HG03045 (cell line): ENCODE results near the gene HOXD10.

Source experiments
- ATAC-seq: cut with Tn5 transposase; IDR thresholded peaks from one replicate; pipeline ENCODE4 v1.9.1; 2021; ENCODE audit warnings: mild to moderate bottlenecking, moderate library complexity; ENCODE audit not compliant: unreplicated experiment

The HOXD10 gene

GRCh38 chr2:176094349-176094748, 22.2 kb upstream of the HOXD10 start:
- no peak for ATAC-seq

- ATAC-seq: no peak
Observed at GRCh38 chr2:176095421-176095820, 21.2 kb upstream of the HOXD10 start.

GRCh38 chr2:176096243-176096985, 20.2 kb upstream of the HOXD10 start:
- ATAC-seq: no peak

DNA sequence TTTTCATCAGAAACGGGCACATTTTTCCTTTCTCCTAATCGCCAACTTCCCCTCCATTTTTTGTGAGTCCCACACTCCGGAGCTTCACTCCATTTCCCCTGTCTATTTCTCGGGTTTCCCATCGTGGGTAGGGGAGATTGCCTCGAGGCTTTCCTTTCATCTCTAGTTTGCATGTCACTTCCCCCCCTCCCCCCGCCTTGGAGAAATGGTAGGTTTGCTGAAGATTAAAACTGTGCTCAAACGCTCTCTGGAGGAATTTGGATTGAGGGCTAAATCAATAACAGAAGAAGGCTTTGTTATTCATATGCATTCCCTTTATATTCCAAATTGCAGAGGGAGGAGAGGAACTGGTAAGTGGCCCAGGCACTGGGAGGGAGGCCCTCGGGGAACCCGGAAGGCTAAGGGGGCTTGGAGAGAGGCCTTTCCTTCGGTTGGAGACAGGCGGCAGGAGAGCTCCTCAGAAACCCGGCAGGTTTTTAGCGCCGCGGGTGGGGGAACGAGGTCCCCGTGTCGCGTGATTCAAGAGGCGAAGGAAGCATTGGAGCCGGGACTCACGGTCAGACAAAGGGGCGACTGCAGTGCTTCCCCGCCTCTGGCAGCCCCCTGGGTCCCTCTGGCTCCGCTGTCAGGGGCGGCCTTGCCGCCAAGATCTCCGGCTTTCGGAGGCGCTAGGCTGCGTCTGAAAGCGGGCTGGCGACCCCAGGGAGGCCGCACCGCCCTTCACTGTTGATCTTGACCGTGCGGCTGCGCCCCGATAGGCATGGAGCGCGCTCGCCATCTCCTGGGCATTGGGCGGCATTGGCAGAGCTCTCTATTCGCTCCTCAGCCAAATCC, 19.4 kb upstream of the HOXD10 start:
- ATAC-seq: peak; percentile 83

GRCh38 chr2:176097820-176098365, 18.7 kb upstream of the HOXD10 start:
- no peak for ATAC-seq

GRCh38 chr2:176098366-176099158, 18.0 kb upstream of the HOXD10 start:
- ATAC-seq: no peak

DNA sequence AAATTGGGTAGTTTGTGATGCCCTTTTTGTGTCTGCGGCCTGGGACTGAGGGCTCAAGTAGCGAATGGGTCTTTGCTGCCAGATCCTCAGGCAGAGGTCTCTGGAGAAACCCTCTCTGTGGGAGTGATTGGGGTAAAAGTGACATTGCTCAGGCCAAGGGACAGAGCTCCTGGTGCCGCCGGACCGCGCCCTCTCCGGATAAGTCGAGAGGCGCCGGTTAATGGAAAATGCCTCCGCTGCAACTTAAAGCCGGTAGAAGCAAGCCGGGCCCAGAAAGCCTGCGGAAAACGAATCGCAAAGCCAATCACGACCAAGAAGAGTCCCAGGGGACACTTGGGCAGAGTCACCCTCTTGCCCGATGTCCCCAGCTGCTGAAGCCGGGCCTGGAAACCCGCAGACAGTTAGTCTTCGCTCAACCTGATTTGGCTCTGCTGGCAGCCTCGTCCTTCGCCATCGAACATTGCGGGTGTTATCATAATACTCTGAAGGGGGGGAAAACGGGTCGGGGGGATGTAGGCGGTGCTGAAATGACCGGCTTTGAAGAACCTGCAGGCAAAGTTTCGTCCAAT, 17.3 kb upstream of the HOXD10 start:
- ATAC-seq: no peak

DNA sequence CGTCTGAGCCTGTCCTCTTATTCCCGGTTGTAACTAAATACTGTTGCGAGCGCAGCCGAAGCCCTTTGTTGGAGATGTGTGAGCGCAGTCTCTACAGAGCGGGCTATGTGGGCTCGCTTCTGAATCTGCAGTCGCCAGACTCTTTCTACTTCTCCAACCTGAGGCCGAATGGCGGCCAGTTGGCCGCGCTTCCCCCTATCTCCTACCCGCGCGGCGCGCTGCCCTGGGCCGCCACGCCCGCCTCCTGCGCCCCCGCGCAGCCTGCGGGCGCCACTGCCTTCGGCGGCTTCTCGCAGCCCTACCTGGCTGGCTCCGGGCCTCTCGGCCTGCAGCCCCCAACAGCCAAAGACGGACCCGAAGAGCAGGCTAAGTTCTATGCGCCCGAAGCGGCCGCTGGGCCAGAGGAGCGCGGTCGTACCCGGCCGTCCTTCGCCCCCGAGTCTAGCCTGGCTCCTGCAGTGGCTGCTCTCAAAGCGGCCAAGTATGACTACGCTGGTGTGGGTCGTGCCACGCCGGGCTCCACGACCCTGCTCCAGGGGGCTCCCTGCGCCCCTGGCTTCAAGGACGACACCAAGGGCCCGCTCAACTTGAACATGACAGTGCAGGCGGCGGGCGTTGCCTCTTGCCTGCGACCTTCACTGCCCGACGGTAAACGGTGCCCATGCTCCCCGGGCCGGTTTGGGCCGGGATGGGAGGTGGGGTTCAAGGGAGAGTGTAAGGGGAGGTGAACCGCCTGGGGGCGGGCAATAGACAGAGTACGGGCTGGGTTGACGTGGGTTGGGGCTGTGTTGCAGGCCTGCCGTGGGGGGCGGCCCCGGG, 16.6 kb upstream of the HOXD10 start, which contains the start of gene HOXD12:
HOXD12 (plus strand) TSS at position 68 of the 819 bp plus-strand sequence; CDS start at position 75, 7 bp downstream.
- no peak for ATAC-seq

DNA sequence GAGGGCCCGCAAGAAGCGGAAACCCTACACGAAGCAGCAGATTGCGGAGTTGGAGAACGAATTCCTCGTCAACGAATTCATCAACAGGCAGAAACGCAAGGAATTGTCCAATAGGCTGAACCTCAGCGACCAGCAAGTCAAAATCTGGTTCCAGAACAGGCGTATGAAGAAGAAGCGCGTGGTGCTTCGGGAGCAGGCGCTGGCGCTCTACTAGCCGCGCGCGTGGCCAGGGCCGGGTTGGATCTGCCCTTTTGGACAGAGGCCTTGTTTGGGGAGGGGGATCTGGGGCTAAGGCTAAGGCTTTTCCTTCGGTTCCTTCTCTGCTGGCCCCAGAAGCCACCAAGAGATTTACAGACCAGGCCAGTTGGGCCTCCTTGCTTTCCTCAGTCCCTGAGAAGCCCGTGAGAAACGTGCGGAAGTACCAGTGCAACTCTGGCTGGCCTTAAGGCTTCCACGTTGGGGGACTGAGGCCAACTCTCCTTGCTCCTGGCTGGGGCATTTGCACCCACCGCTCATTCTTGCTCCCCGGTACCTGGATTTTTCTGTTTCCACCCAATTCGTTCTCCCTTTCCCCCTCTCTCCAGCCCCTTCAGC, 15.9 kb upstream of the HOXD10 start:
- ATAC-seq: no peak

DNA sequence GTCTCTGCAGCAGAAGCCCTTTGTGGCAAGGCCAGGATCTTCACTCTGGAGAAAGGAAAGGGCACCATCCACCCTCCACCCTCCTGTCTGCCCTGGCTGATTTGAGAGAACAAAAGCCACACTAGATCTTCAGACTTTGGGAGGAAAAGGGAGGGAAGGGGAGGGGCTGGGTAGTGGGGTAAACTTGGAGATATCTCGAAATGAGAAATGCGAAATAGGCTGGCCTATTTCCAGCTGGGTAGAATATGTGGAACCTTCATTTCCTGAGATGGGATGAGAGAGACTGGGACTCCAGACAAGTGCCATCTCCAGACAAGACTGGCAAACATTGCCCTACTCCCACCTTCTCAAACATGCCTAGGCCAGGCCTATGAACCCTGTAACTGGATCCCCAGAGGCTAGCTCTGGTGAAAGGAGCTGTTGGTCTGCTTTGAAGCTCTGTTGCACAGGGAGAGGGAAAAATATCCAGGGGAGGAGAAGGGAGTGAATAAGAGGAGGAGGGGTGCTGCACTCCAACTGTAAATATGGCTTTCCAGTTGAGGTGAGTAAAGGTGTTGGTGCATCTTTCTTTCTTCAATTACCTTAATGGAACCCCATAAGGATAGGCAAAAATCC, 15.3 kb upstream of the HOXD10 start:
- no peak for ATAC-seq

DNA sequence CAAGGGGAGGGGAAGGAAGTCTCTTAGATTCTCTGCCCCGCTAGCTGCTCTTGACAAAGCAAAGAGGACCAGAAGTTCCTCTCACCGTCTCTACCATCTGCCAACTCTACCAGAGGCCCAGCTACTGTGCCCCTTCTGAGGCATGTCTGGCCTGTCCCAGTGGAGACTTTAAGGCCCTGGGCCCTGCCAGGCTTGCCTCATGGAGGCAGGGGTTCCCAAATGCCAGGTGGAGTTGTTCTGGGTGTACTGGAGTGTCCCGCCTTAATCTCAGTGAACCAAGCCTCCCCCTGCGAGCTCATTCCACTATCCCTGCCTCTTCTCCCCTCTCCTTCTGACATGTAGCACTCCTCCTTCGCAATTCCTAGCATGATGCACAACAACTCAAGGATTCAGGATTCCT, 14.7 kb upstream of the HOXD10 start:
- no peak for ATAC-seq

DNA sequence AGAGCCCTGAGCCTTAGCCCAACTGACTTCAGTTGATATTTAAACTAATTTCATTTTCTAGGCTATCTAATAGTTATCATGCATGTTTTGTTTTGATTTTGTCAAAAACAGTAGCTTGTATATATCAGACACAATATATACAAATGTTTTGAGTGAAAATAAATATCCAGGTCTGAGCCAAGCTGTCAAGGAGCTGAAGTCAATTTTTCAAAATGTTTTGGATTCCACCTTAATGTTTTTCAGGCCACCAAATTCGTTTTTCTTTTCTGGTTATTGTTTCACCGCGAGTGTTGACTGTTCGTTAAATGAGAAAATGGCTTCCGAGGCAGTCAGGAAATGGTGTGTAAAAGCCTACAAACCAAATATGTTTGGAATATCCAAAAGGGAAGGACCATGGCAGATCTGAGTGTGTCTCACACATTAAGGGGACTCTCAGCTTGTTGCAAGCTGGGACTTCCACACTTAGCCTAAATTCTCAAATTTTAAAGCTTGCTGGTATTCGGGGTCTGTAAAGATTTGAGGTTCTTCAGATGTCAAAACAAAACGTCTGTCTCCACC, 14.2 kb upstream of the HOXD10 start:
- no peak for ATAC-seq

GRCh38 chr2:176103194-176103593, 13.4 kb upstream of the HOXD10 start:
- ATAC-seq: no peak

DNA sequence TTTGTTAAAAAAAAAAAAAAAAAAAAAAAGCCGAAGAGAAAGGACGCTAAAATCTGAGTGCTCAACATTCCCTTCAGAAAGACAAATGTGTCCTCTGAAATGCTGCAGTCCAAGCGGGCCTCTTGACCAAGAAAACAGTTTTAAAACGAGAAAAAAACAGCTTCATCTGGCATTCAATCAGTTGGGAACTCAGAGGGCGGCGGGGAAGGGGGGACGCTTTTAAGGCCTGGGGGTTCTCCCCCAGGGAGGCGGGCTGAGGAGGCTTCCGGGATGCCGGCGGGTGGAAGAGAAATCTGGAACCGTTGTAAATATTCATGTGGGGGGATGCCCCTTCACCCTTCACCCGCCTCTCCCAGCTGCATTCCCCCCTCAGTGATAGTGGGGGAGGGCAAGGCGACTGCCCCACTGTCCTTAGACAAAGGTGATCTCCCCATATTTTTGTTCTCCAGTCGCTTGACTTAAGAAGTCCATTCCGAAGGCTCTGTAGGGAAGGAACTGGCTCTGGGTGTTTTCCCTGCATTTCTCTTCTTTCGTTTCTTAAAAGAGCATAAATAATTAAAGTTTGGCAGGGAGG, 12.7 kb upstream of the HOXD10 start:
- no peak for ATAC-seq

DNA sequence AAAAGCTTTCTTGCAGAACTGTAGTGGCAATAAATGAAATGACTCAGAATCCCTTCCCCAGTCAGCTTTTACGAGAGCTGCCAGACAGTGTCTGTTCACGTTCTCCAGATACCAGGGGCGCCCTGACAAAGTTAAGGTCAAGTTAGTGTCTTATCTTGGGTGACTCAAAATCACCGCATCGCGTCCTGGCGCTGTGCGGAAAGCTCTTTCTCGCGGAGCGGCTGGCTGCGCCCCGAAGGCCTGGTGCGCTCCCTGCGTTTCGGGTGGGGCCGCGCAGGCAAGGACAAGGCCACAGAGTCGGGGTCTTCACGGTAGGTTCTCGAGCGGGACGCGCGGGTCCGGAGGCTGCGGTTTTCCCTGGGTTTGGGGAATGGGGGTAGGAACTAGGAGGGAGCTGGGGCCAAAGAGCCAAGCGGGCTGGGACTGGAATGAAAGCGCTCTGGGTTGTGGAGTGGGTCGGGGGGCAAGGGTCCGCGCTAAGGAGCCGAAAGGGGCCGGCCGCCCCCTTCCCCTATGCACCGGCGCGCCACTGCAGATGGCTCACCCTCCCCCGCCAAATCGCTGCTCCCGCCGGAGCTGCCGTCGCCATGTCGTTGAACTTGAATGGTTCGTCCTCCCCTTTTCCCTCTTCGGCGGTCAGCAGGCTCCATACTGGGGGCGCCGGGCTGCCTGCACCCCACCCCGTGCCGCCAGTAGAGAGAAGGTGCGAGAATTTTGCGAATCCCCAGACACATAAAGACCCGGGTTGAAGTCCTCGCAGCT, 12.1 kb upstream of the HOXD10 start:
- no peak for ATAC-seq

GRCh38 chr2:176105078-176105729, 11.4 kb upstream of the HOXD10 start:
- ATAC-seq: no peak
